Smooth muscle cell (in vitro differentiated cells): ENCODE results near the gene SLC10A6. TPM values are rescaled to one million over a fixed set of nuclear protein-coding genes. Genes with fewer than 3 reads are reported as not detected.

Source experiments
- DNase-seq: peaks from one replicate; lab custom pipeline; 2025; ENCODE audit not compliant: unreplicated experiment; lab: John Stamatoyannopoulos, UW
- H2AFZ ChIP-seq: fragments of 200-600 bp; sonication (generic); 2 replicates; pipeline ENCODE4 v1.6.0; 2016; ENCODE audit warnings: antibody characterized with exemption, low read depth, mild to moderate bottlenecking
- H3F3A ChIP-seq: fragments of 200-600 bp; sonication (generic); 2 replicates; pipeline ENCODE4 v1.6.0; 2017; ENCODE audit warnings: antibody characterized with exemption, low read depth
- H3K27ac ChIP-seq: fragments of 200-600 bp; sonication (generic); 2 replicates; pipeline ENCODE4 v1.5.1; 2016; ENCODE audit warnings: low read depth, mild to moderate bottlenecking
- H3K27me3 ChIP-seq: fragments of 200-600 bp; sonication (generic); 2 replicates; pipeline ENCODE4 v1.6.1; 2016; ENCODE audit warnings: low read depth, mild to moderate bottlenecking
- H3K36me3 ChIP-seq: fragments of 200-600 bp; sonication (generic); 2 replicates; pipeline ENCODE4 v1.5.1; 2016; ENCODE audit warnings: low read depth
- H3K4me1 ChIP-seq: fragments of 200-600 bp; sonication (generic); 2 replicates; pipeline ENCODE4 v1.5.1; 2016; ENCODE audit warnings: low read depth
- H3K4me2 ChIP-seq: fragments of 200-600 bp; sonication (generic); 2 replicates; pipeline ENCODE4 v1.6.0; 2016; ENCODE audit warnings: mild to moderate bottlenecking
- H3K4me3 ChIP-seq: fragments of 200-600 bp; sonication (generic); 2 replicates; pipeline ENCODE4 v1.5.1; 2016; ENCODE audit warnings: mild to moderate bottlenecking
- H3K79me2 ChIP-seq: fragments of 200-600 bp; sonication (generic); 2 replicates; pipeline ENCODE4 v1.6.0; 2016; ENCODE audit warnings: low read depth, mild to moderate bottlenecking
- H3K9ac ChIP-seq: fragments of 200-600 bp; sonication (generic); 2 replicates; pipeline ENCODE4 v1.6.0; 2016; ENCODE audit warnings: low read depth
- H3K9me3 ChIP-seq: fragments of 200-600 bp; sonication (generic); replicated peaks from 2 replicates; pipeline ENCODE4 v1.5.1; 2016; ENCODE audit warnings: low read depth
- H4K20me1 ChIP-seq: fragments of 200-600 bp; sonication (generic); 2 replicates; pipeline ENCODE4 v1.6.0; 2016; ENCODE audit warnings: low read depth
- CTCF ChIP-seq: fragments of 200-600 bp; sonication (generic); IDR thresholded peaks from 2 replicates; pipeline ENCODE4 v1.5.1; 2017; ENCODE audit warnings: borderline replicate concordance, mild to moderate bottlenecking, antibody characterized with exemption; ENCODE audit not compliant: insufficient read depth, poor library complexity, severe bottlenecking
- WGBS: methylation state at CpG from one replicate; pipeline ENCODE4 v1.1.7; 2016; ENCODE audit warnings: low lambda C conversion rate; 5-methylcytosine and 5-hydroxymethylcytosine counted together
- polyA plus RNA-seq: library from polyadenylated mRNA; unstranded; fragments of >200 nt; fragmentation: Nextera tagmentation; extraction: Ambion mirVana; gene quantifications from 2 replicates; pipeline ENCODE4 v1.2.1, GENCODE V29; 2016
- total RNA-seq: library from RNA; depleted of rRNA; stranded (reverse); fragments of >200 nt; gene quantifications from 2 replicates; pipeline ENCODE4 v1.2.3, GENCODE V29; 2014

The SLC10A6 gene
- total and polyA plus RNA-seq, 2 experiments from 2014 or later: 1.4 TPM; not detected in 1

DNA sequence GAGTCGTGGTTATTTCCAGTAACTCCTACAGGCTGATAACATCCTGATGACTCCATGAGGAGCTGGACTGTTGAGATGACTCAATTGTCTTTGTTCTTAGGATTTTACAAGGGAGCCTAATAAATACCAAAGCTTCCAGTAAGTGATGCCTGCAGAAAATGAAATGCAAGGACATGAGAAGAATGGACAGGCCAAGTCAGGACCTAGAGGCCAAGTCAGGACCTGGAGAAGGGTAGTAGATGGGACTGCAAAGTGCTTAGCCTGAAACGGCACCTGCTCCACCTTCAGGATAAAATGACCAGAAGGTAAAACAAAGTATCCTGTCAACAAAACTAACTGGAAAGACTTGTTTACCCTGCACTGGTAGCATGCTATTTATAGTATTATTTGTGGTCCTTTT, 6.4 kb upstream of the SLC10A6 start:
- Histone ChIP-seq H3K4me3 (no peak overlapping the region), H2AFZ (no peak overlapping the region), H3F3A (no peaks in the 10 kb centered on the region), H3K36me3 (no peaks in the 10 kb centered on the region), H3K27me3 (no peaks in the 10 kb centered on the region), H3K4me1 (peaks cover 6% of the 10 kb centered on the region), H3K27ac (peak overlapping the region; percentile 75), H3K4me2 (peak overlapping the region; percentile 74), H3K9ac (no peak overlapping the region), H4K20me1 (no peaks in the 10 kb centered on the region), H3K9me3 (no peaks in the 10 kb centered on the region), H3K79me2 (no peaks in the 10 kb centered on the region)
- no peak for DNase-seq
- TF ChIP-seq CTCF: no peak
- WGBS: 35% methylated on average over 2 of the region's 2 CpGs

DNA sequence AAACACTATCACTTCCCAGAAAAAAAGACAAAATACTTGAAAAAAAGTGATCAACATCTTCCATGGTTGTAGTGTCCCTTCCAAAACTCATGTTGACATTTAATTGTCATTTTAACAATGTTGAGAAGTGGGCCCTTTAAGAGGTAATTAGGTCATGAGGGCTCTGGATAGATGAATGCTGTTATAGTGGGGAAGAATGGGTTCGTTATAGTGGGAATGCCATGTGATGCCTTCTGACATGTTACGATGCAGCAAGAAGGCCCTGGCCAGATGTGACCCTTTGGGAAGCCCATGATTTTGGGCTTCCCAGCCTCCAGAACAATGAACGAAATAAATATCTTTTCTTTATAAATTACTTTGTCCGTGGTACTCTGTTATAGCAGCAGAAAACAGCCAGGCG, 4.0 kb upstream of the SLC10A6 start:
- DNase-seq: no peak
- Histone ChIP-seq H3K27me3 (no peaks in the 10 kb centered on the region), H3K36me3 (no peaks in the 10 kb centered on the region), H3K4me3 (no peak overlapping the region), H4K20me1 (no peaks in the 10 kb centered on the region), H3K4me1 (peaks cover 10% of the 10 kb centered on the region), H3F3A (no peaks in the 10 kb centered on the region), H3K4me2 (no peak overlapping the region), H3K79me2 (no peaks in the 10 kb centered on the region), H3K27ac (no peak overlapping the region), H3K9ac (no peak overlapping the region), H2AFZ (no peak overlapping the region), H3K9me3 (no peaks in the 10 kb centered on the region)
- no peak for TF ChIP-seq CTCF
- WGBS: 83% methylated on average over 5 of the region's 5 CpGs

DNA sequence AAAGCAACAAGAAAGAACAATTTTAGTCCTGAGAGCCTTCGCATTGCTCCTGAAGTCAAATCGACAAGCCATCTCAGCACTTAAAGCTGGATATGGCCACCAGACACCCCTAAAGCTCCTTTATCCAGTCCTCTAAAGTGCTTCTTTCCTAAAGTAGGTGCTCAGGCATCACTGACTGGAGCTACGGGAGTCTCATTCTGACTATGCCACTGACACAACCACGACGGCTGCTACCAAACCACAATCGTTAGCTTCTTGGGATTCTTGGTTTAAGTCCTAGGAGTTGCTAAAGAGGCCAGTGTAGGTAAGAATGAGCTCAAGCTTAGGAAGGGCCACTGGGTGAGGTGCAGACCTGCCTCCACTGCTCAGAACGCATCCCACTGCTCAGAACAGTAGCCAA, 1.0 kb downstream of the SLC10A6 start:
- WGBS: 22% methylated on average over 7 of the region's 7 CpGs
- Histone ChIP-seq H4K20me1 (no peaks in the 10 kb centered on the region), H3F3A (no peaks in the 10 kb centered on the region), H2AFZ (peak overlapping the region; percentile 16), H3K4me3 (no peak overlapping the region), H3K36me3 (no peaks in the 10 kb centered on the region), H3K27ac (peak overlapping the region; percentile 28), H3K4me1 (peaks cover 14% of the 10 kb centered on the region), H3K9ac (no peak overlapping the region), H3K4me2 (peak overlapping the region; percentile 49), H3K9me3 (no peaks in the 10 kb centered on the region), H3K27me3 (no peaks in the 10 kb centered on the region), H3K79me2 (no peaks in the 10 kb centered on the region)
- DNase-seq: no peak
- TF ChIP-seq CTCF: no peak

DNA sequence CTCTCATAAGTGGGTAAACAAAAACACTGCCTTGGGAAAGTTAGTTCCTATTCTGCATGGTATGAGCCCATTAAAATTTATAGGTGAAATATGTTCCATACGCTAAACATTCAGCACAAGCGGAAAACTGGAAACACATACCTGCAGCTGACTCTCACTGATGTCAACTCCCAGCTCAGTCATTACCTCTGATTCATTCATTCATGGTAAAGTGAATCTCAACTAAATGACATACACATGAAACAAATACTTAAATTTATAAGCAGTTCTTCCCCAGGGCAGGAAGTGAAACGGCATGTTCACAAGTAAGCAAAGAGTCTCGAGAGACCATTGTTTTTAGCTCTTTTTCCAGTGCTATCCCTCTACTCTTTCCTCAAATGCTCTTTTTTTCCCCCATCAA, 1.6 kb downstream of the SLC10A6 start:
- Histone ChIP-seq H4K20me1 (no peaks in the 10 kb centered on the region), H3K9me3 (no peaks in the 10 kb centered on the region), H3K36me3 (no peaks in the 10 kb centered on the region), H3K27ac (peak overlapping the region; percentile 28), H3K27me3 (no peaks in the 10 kb centered on the region), H3K79me2 (no peaks in the 10 kb centered on the region), H3K4me1 (peaks cover 14% of the 10 kb centered on the region), H3K9ac (no peak overlapping the region), H3F3A (no peaks in the 10 kb centered on the region), H2AFZ (peak overlapping the region; percentile 16), H3K4me3 (no peak overlapping the region), H3K4me2 (peak overlapping the region; percentile 49)
- WGBS: 72% methylated on average over 4 of the region's 4 CpGs
- no peak for DNase-seq
- no peak for TF ChIP-seq CTCF
